ENCODE results near the gene BTBD16.

GRCh38 chr10:122245136-122245535 lies 26.0 kb upstream of the BTBD16 start:
- TF ChIP-seq, protein P1, sequence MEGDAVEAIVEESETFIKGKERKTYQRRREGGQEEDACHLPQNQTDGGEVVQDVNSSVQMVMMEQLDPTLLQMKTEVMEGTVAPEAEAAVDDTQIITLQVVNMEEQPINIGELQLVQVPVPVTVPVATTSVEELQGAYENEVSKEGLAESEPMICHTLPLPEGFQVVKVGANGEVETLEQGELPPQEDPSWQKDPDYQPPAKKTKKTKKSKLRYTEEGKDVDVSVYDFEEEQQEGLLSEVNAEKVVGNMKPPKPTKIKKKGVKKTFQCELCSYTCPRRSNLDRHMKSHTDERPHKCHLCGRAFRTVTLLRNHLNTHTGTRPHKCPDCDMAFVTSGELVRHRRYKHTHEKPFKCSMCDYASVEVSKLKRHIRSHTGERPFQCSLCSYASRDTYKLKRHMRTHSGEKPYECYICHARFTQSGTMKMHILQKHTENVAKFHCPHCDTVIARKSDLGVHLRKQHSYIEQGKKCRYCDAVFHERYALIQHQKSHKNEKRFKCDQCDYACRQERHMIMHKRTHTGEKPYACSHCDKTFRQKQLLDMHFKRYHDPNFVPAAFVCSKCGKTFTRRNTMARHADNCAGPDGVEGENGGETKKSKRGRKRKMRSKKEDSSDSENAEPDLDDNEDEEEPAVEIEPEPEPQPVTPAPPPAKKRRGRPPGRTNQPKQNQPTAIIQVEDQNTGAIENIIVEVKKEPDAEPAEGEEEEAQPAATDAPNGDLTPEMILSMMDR (IDR thresholded peaks at IDR 0.05), result no peak
- TF ChIP-seq POLR2A (IDR thresholded peaks at IDR 0.05) (no peak), EP300 (IDR thresholded peaks at IDR 0.05) (no peak)
